Transverse colon (tissue), 3 donors: Measurements from ENCODE around the gene SELENOM.
"Not testable (repeated sequence)": the region's sequence is repeated elsewhere in the genome, so short reads cannot be mapped to it uniquely, and the experiment has no call there.

Source experiments
- CTCF ChIP-seq, 5 experiments: fragments of 200-600 bp in 3 of 5; fragments of 450-650 bp in 2 of 5; sonication (generic) in 3 of 5; IDR thresholded peaks; 1 replicate in 2 of 5; 2 replicates in 3 of 5; pipeline ENCODE4 v1.5.1; 2016 to 2017; ENCODE audit warnings: antibody characterized with exemption in 5 of 5, inconsistent platforms in 3 of 5, mild to moderate bottlenecking in 2 of 5, moderate library complexity in 1 of 5
- EP300 ChIP-seq: sonication (generic); formaldehyde crosslinking; IDR thresholded peaks from one replicate; pipeline ENCODE4 v1.6.1; 2017; ENCODE audit warnings: antibody characterized with exemption, low read depth
- POLR2A ChIP-seq: fragments of 450-650 bp; IDR thresholded peaks from one replicate; pipeline ENCODE4 v1.6.1; 2016; ENCODE audit warnings: antibody characterized with exemption, mild to moderate bottlenecking, moderate library complexity

GRCh38 chr22:31112547-31113091, 5.3 kb upstream of the SELENOM start:
- TF ChIP-seq CTCF (IDR thresholded peaks at IDR 0.05); POLR2A; EP300: not testable (repeated sequence)
